HepG2 (cell line): Measurements from ENCODE around the gene CMPK2. TPM values are rescaled to one million over a fixed set of nuclear protein-coding genes. Genes with fewer than 3 reads are reported as not detected.

Source experiments
- ATAC-seq: fragments of 200-7000 bp; cut with Tn5 transposase; 3 replicates; pipeline ENCODE4 v1.9.1; 2020; ENCODE audit warnings: mild to moderate bottlenecking, moderate library complexity
- BruUV-seq: library from RNA; stranded (reverse); fragments of 400-500 nt; replicated peaks from 2 replicates; lab custom pipeline; 2021; lab: Mats Ljungman, UMichigan
- CTCF ChIA-PET: fragments of 300-600 bp; formaldehyde crosslinking; extraction: SDS; loops from one replicate; lab custom pipeline; 2021; ENCODE audit warnings: low total read pairs, inconsistent platforms, low intra/inter-chr PET ratio; lab: Yijun Ruan, JAX
- POLR2A ChIA-PET: fragments of 350-600 bp; sonication (Branson Sonifier 250); formaldehyde crosslinking; loops from one replicate; lab custom pipeline; 2020; ENCODE audit warnings: antibody characterized with exemption, inconsistent platforms; lab: Yijun Ruan, JAX
- DNase-seq: peaks from one replicate; pipeline ENCODE4 v3.0.0-alpha.2; 2015; ENCODE audit warnings: low spot score
- FAIRE-seq: peaks from 3 replicates; lab custom pipeline; 2011; peaks lifted over from hg19 to GRCh38; lab: Jason Lieb, UNC
- H2AFZ ChIP-seq: one replicate; pipeline ENCODE4 v1.6.1; 2011; ENCODE audit warnings: low read length, inconsistent platforms
- H3K27ac ChIP-seq: fragments of 300-600 bp; 3 replicates; pipeline ENCODE4 v1.8.0; 2011; ENCODE audit warnings: mixed run types, mild to moderate bottlenecking, mixed read lengths, low read length, inconsistent platforms; ENCODE audit not compliant: insufficient read depth; ENCODE audit errors: extremely low read length
- H3K27me3 ChIP-seq, 2 experiments: fragments of 200-600 bp in 1 of 2; 2 replicates in 1 of 2; 3 replicates in 1 of 2; pipeline versions ENCODE4 v1.6.0 to v1.8.0; 2011; ENCODE audit warnings: low read length in 2 of 2, mild to moderate bottlenecking in 2 of 2, moderate library complexity in 2 of 2, inconsistent platforms in 1 of 2; ENCODE audit not compliant: insufficient read depth in 2 of 2, control insufficient read depth in 1 of 2
- H3K36me3 ChIP-seq, 2 experiments: fragments of 200-600 bp in 1 of 2; replicated peaks in 1 of 2; 2 replicates in 1 of 2; 3 replicates in 1 of 2; pipeline versions ENCODE4 v1.5.1 to v1.8.0; 2011; ENCODE audit warnings: low read length in 2 of 2, inconsistent platforms in 1 of 2; ENCODE audit not compliant: insufficient read depth in 2 of 2, control insufficient read depth in 1 of 2
- H3K4me1 ChIP-seq: 2 replicates; pipeline ENCODE4 v1.5.1; 2012; ENCODE audit warnings: low read length, inconsistent platforms; ENCODE audit not compliant: insufficient read depth
- H3K4me2 ChIP-seq: 2 replicates; pipeline ENCODE4 v1.6.0; 2011; ENCODE audit warnings: low read depth, low read length, inconsistent platforms
- H3K4me3 ChIP-seq, 3 experiments: fragments of 200-600 bp in 1 of 3; sonication (generic), shearing (Covaris generic) in 1 of 3; replicated peaks in 1 of 3; 2 replicates each; pipeline ENCODE4 v1.5.1; 2011 to 2016; ENCODE audit warnings: low read length in 3 of 3, inconsistent platforms in 2 of 3, low read depth in 2 of 3, mild to moderate bottlenecking in 2 of 3, control low read depth in 1 of 3, mixed read lengths in 1 of 3; ENCODE audit not compliant: insufficient read depth in 1 of 3
- H3K79me2 ChIP-seq: one replicate; pipeline ENCODE4 v1.6.1; 2011; ENCODE audit warnings: low read length, inconsistent platforms; ENCODE audit not compliant: insufficient read depth
- H3K9ac ChIP-seq: 2 replicates; pipeline ENCODE4 v1.6.0; 2011; ENCODE audit warnings: mild to moderate bottlenecking, low read depth, low read length, inconsistent platforms; ENCODE audit not compliant: insufficient read depth
- H3K9me3 ChIP-seq: 2 replicates; pipeline ENCODE4 v1.5.1; 2012; ENCODE audit warnings: mild to moderate bottlenecking, low read length
- H4K20me1 ChIP-seq: 2 replicates; pipeline ENCODE4 v1.6.0; 2011; ENCODE audit warnings: inconsistent platforms, mild to moderate bottlenecking, low read length, moderate library complexity; ENCODE audit not compliant: insufficient read depth
- CENPT ChIP-seq: sonication (generic); formaldehyde crosslinking; IDR thresholded peaks from 2 replicates; pipeline ENCODE4 v1.8.0; 2022; ENCODE audit warnings: low read depth, mild to moderate bottlenecking, moderate library complexity, missing genetic modification reagents
- GTF3A ChIP-seq: sonication (generic); formaldehyde crosslinking; conservative IDR thresholded peaks from 2 replicates; pipeline ENCODE4 v1.4.0; 2020; ENCODE audit warnings: mild to moderate bottlenecking, missing genetic modification reagents
- MATR3 ChIP-seq: sonication (generic); formaldehyde crosslinking; IDR thresholded peaks from 2 replicates; pipeline ENCODE4 v1.4.0; 2020; ENCODE audit warnings: missing genetic modification reagents
- NFRKB ChIP-seq: fragments of 450-650 bp; IDR thresholded peaks from 2 replicates; pipeline ENCODE4 v1.6.1; 2017
- ONECUT2 ChIP-seq: sonication (generic); formaldehyde crosslinking; IDR thresholded peaks from 2 replicates; pipeline ENCODE4 v1.4.0; 2020; ENCODE audit warnings: missing genetic modification reagents
- SATB2 ChIP-seq: sonication (generic); formaldehyde crosslinking; IDR thresholded peaks from 2 replicates; pipeline ENCODE4 v1.5.0; 2020; ENCODE audit warnings: missing genetic modification reagents
- SP140L ChIP-seq: sonication (generic); formaldehyde crosslinking; IDR thresholded peaks from 2 replicates; pipeline ENCODE4 v1.4.0; 2020; ENCODE audit warnings: missing genetic modification reagents, borderline replicate concordance
- ZFY ChIP-seq: sonication (generic); formaldehyde crosslinking; IDR thresholded peaks from 2 replicates; pipeline ENCODE4 v1.4.0; 2020; ENCODE audit warnings: missing genetic modification reagents
- ZNF180 ChIP-seq: sonication (generic); formaldehyde crosslinking; IDR thresholded peaks from 2 replicates; pipeline ENCODE4 v1.4.0; 2020; ENCODE audit warnings: low read depth, missing genetic modification reagents, borderline replicate concordance
- ZNF7 ChIP-seq: IDR thresholded peaks from 2 replicates; pipeline ENCODE4 v1.6.1; 2016; ENCODE audit warnings: missing biosample characterization, missing genetic modification reagents
- WGBS: methylation state at CpG from one replicate; pipeline ENCODE4 v1.1.6; 2017; ENCODE audit warnings: low lambda C conversion rate; 5-methylcytosine and 5-hydroxymethylcytosine counted together
- in situ Hi-C: cut with HindIII; loops from 2 replicates; pipeline ENCODE4 v1.10.0; 2017; ENCODE audit warnings: low pct_unique_long_range_greater_than_20kb; ENCODE audit not compliant: extremely low pct_ligation_motif_present
- intact Hi-C: fragments of 100-400 bp; cut with micrococcal nuclease; formaldehyde crosslinking; loops from one replicate; pipeline ENCODE4 v1.10.0; 2022; ENCODE audit not compliant: unreplicated experiment
- polyA plus RNA-seq, 8 experiments: library from polyadenylated mRNA; depleted of rRNA in 3 of 8; stranded (reverse) in 7 of 8; unstranded in 1 of 8; fragments of >200 nt; fragmentation: Illumina TruSeq in 4 of 8; extraction: Trizol in 4 of 8; gene quantifications; 2 replicates each; pipeline versions ENCODE4 v1.2.1 to v1.2.3, GENCODE V29; 2011 to 2016; ENCODE audit warnings: low read depth in 4 of 8, missing spikeins in 1 of 8, mixed read lengths in 1 of 8; ENCODE audit not compliant: insufficient read depth in 1 of 8
- total RNA-seq, 5 experiments: library from RNA; depleted of rRNA; stranded (reverse); fragments of >200 nt; fragmentation: Illumina TruSeq; extraction: Trizol; gene quantifications; 2 replicates each; pipeline ENCODE4 v1.2.3, GENCODE V29; 2016; ENCODE audit warnings: low read depth in 1 of 5
- TF ChIP-seq, protein P1 (sequence below): sonication (generic); formaldehyde crosslinking; IDR thresholded peaks from 2 replicates; pipeline ENCODE4 v1.4.0; 2020; ENCODE audit warnings: missing genetic modification reagents
- TF ChIP-seq, protein P2 (sequence below), 2 experiments: IDR thresholded peaks; 2 replicates each; pipeline ENCODE4 v1.6.1; 2011 to 2012; ENCODE audit warnings: low read length in 2 of 2, borderline replicate concordance in 1 of 2, low read depth in 1 of 2, mild to moderate bottlenecking in 1 of 2, moderate library complexity in 1 of 2
- TF ChIP-seq, protein P3 (sequence below): sonication (generic); formaldehyde crosslinking; IDR thresholded peaks from 2 replicates; pipeline ENCODE4 v1.8.1; 2022; ENCODE audit warnings: low read depth, mild to moderate bottlenecking, missing genetic modification reagents

Gene CMPK2
- total and polyA plus RNA-seq, 2 of the 13 experiments (the other 11 are each of a cell fraction or from before 2014, with no cell fraction given): 0.04 to 1.0 TPM

DNA sequence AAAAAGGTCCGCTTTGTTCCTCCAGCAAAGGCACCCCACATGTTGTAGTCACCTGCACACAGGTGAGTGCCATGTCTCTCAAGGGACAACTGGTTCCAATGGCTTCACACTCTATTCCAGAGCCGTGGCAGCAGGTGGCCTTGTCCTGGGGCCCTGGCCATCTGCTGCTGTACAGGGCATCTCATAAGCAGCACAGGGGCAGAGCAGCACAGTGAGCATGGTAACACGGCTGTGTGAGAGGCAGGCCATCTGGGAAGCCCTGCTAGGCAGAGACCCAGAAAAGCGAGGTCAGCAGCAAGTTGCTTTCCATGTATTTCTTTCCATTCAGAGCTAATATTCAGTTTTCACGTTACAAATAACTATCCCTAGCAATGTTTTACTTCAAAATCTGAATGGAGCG, 54.7 kb downstream of the CMPK2 start:
- no peak for FAIRE-seq
- POLR2A ChIA-PET: no interaction called here

More for the DNA sequence above, 54.7 kb downstream of the CMPK2 start:
- no peak overlapping the region for H3K9ac ChIP-seq
- H3K27me3 ChIP-seq: peaks cover 2 to 45% of the 10 kb centered on the region in 2 experiments; a peak in 3 of 5 replicates
- intact Hi-C loops: no loop called here
- H3K4me1 ChIP-seq: no peaks in the 10 kb centered on the region
- CTCF ChIA-PET: no interaction called here
- no peak for TF ChIP-seq MATR3 (CRISPR knock-in tag)
- TF ChIP-seq NFRKB: no peak
- TF ChIP-seq, protein P1, sequence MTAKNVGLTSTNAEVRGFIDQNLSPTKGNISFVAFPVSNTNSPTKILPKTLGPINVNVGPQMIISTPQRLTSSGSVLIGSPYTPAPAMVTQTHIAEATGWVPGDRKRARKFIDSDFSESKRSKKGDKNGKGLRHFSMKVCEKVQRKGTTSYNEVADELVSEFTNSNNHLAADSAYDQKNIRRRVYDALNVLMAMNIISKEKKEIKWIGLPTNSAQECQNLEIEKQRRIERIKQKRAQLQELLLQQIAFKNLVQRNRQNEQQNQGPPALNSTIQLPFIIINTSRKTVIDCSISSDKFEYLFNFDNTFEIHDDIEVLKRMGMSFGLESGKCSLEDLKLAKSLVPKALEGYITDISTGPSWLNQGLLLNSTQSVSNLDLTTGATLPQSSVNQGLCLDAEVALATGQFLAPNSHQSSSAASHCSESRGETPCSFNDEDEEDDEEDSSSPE (CRISPR knock-in tag): no peak
- TF ChIP-seq ZNF180: no peak
- no peak for TF ChIP-seq GTF3A (CRISPR knock-in tag)
- TF ChIP-seq ZNF7 (CRISPR knock-in tag): no peak
- TF ChIP-seq ONECUT2 (CRISPR knock-in tag): no peak
- no peak for TF ChIP-seq SATB2 (CRISPR knock-in tag)
- TF ChIP-seq SP140L (CRISPR knock-in tag): no peak
- TF ChIP-seq, protein P2, sequence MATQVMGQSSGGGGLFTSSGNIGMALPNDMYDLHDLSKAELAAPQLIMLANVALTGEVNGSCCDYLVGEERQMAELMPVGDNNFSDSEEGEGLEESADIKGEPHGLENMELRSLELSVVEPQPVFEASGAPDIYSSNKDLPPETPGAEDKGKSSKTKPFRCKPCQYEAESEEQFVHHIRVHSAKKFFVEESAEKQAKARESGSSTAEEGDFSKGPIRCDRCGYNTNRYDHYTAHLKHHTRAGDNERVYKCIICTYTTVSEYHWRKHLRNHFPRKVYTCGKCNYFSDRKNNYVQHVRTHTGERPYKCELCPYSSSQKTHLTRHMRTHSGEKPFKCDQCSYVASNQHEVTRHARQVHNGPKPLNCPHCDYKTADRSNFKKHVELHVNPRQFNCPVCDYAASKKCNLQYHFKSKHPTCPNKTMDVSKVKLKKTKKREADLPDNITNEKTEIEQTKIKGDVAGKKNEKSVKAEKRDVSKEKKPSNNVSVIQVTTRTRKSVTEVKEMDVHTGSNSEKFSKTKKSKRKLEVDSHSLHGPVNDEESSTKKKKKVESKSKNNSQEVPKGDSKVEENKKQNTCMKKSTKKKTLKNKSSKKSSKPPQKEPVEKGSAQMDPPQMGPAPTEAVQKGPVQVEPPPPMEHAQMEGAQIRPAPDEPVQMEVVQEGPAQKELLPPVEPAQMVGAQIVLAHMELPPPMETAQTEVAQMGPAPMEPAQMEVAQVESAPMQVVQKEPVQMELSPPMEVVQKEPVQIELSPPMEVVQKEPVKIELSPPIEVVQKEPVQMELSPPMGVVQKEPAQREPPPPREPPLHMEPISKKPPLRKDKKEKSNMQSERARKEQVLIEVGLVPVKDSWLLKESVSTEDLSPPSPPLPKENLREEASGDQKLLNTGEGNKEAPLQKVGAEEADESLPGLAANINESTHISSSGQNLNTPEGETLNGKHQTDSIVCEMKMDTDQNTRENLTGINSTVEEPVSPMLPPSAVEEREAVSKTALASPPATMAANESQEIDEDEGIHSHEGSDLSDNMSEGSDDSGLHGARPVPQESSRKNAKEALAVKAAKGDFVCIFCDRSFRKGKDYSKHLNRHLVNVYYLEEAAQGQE (IDR thresholded peaks at IDR 0.05; ENCODE audit: borderline replicate concordance in 1 of 2, low read depth in 1 of 2, low read length in 2 of 2): no peak
- no peak for TF ChIP-seq ZFY (CRISPR knock-in tag)
- TF ChIP-seq, protein P3, sequence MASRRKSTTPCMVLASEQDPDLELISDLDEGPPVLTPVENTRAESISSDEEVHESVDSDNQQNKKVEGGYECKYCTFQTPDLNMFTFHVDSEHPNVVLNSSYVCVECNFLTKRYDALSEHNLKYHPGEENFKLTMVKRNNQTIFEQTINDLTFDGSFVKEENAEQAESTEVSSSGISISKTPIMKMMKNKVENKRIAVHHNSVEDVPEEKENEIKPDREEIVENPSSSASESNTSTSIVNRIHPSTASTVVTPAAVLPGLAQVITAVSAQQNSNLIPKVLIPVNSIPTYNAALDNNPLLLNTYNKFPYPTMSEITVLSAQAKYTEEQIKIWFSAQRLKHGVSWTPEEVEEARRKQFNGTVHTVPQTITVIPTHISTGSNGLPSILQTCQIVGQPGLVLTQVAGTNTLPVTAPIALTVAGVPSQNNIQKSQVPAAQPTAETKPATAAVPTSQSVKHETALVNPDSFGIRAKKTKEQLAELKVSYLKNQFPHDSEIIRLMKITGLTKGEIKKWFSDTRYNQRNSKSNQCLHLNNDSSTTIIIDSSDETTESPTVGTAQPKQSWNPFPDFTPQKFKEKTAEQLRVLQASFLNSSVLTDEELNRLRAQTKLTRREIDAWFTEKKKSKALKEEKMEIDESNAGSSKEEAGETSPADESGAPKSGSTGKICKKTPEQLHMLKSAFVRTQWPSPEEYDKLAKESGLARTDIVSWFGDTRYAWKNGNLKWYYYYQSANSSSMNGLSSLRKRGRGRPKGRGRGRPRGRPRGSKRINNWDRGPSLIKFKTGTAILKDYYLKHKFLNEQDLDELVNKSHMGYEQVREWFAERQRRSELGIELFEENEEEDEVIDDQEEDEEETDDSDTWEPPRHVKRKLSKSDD (CRISPR knock-in tag): no peak
- no peak for TF ChIP-seq CENPT
- no peak overlapping the region for H3K4me3 ChIP-seq
- H4K20me1 ChIP-seq: no peaks in the 10 kb centered on the region
- H3K36me3 ChIP-seq: no peaks in the 10 kb centered on the region
- WGBS: 2% methylated on average over 6 of the region's 6 CpGs
- BruUV-seq: no TSS peak
- no peak for DNase-seq
- peak; percentile 32; the same call in 2 of the 3 replicates for ATAC-seq
- no peak overlapping the region for H2AFZ ChIP-seq
- H3K79me2 ChIP-seq: no peaks in the 10 kb centered on the region
- H3K9me3 ChIP-seq: no peaks in the 10 kb centered on the region
- no peak overlapping the region for H3K27ac ChIP-seq
- no peak overlapping the region for H3K4me2 ChIP-seq
- in situ Hi-C loops: no loop called here
